NCI-H748 treated with DMSO at 0.1 percent for 48 hours (cell line): Measurements from ENCODE around the gene TPSB2.
"Not testable (repeated sequence)": the region's sequence is repeated elsewhere in the genome, so short reads cannot be mapped to it uniquely, and the experiment has no call there.

Experiments used
- DNase-seq: peaks from one replicate; lab custom pipeline; 2025; lab: John Stamatoyannopoulos, UW

TPSB2 gene

DNA sequence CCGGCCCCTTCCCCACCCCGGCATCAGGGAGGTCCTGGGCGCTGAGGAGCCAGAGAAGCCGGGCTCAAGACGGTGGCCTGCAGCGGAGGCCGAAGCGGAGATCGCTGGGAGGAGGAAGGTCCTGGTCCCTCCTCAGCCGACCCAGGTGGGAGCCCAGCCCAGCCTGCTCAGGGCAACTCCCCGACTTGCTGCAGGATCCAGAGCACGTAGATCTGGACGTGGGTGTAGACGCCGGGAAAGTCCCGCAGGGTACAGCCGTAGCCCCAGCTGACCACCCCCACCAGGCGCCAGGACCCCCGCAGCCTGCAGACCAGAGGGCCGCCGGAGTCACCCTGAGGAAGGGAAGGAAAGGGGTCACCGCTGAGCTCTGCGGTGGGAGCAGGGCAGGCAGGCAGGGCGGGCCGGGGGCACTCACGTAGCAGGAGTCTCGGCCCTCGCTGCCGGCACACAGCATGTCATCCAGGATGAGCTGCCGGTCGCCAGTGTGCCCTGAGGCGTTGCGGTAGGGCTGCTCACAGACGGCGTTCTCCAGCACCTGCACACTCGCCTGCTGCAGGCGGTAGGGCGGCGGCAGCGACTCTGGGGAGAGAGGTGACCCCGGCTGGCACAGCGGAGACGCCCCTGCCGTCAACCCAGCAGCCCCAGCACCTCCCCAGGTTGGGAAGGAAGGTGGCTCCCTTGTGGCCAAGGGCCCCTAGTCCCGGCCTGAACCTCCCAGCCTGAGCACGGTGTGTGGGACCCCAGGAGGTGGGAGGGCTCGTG is 31.3 kb upstream of the TPSB2 start:
- DNase-seq: no peak

DNA sequence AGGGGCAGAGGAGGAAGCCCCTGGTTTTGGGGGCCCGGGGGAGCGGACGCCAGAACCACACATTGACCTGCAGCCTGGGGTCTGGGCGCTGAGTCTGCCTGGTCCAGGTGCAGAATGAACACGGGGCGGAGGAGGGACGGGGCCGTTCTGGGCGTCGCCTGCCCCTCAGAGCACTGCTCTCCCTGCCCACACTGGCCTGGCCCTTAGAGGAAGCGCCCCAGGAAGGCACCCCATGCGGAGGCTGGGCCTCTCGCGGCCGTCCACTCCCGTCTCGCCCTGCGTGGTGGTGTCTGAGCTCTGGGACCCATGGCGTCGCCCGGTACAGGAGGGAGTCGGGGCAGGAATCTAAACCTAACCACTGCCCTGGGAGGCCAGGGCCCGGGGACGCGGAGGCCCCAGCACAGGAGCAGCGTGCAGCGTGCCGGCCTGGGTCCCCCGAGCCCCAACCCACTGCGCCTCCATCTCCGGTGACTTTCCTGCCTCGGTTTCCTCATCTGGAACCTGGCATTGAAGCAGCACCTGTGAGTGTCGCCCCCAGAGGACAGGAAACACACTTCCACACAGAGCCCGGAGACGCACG is 30.2 kb upstream of the TPSB2 start:
- DNase-seq: no peak

DNA sequence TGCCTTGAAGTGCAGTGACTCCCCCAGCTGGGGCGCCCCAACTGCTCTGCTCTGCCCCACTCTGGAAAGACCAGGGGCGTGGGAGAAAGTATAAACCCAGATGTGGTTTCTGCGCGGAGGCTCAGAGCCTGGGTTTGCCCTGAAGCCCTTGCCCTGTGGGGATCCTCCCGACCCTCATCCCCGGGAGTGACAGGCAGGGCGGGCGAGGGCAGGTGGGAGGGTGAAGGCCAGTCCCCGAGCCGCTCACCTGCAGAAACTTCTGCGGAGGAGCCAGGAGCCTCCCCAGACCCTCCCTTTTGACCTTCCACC is 29.7 kb upstream of the TPSB2 start:
- no peak for DNase-seq

DNA sequence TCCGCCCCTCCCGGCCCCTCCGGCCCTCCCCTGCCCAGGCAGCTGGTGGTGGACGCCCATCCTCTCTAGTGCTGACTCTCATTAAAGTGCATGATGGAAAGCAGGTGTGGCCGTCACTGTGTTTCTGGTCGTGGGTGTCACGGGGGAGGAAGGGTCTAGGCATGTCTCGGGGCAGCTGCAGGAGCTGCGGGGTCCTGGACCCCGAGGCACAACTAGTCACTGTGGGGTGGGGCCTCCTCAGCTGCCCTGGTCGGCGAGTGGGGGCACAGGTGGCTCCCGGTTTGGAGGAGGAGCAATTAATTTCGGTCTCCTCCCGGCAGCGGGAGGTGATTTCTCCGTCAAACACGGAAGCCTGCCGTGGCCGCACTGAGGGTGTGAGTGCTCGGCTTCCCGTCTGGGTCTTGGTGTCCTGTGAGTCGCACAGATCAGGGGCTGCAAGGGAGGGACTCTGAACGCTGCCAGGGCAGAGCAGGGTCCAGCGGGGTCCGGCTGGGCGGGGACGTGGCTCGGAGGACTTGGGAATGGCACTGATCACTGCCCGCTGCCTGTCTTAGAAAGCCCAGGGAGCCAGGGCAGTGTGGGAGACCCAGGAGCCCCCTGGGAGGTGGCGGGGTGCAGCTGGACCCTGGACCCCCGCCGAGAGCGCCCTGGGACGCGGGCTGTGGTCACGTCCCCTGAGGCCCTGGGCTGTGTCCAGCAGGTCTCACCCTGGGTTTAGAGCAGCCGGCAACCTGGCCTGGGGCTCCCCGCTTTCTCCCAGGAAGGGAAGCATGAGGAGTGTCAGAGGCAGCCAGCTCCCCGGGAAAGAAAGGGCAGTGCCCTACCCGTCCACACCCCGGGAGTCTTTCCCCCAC is 29.1 kb upstream of the TPSB2 start:
- no peak for DNase-seq

DNA sequence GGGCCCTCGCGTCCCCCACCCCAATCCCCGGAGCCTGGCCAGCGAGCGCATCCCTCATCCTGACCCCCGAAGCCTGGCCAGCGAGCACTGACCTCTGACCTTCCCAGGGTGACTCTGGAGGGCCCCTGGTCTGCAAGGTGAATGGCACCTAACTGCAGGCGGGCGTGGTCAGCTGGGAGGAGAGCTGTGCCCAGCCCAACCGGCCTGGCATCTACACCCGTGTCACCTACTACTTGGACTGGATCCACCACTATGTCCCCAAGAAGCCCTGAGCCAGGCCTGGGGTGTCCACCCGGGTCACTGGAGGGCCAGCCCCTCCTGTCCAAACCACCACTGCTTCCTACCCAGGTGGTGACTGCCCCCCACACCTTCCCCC is 28.2 kb upstream of the TPSB2 start:
- no peak for DNase-seq

DNA sequence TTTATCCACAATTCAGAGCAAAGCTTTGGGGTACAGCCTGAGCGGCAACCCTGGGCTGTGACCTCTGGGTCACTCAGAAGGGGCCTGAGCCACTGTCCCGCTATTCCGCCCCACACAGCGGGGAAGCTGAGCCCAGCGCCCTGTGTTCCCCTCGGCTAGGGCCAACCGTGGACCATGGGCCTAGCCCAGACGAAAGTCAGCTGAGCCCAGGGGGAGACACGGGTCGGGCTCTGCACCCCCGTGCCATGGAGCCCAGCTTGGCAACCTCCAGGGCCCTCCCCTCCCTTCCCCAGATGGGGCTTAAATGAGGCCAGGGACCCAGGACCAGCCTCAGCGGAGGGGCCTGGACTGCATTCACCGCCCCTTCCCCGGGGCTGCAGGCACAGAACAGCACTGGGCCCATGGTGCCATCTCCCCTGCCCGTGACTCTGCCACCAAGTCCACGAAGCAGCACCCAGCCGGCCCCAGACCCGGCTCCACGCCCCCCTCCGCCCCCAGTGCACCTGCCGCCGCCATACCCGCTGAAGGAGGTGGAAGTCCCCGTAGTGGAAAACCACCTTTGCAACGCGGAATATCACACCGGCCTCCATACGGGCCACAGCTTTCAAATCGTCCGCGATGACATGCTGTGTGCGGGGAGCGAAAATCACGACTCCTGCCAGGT is 27.7 kb upstream of the TPSB2 start:
- no peak for DNase-seq

DNA sequence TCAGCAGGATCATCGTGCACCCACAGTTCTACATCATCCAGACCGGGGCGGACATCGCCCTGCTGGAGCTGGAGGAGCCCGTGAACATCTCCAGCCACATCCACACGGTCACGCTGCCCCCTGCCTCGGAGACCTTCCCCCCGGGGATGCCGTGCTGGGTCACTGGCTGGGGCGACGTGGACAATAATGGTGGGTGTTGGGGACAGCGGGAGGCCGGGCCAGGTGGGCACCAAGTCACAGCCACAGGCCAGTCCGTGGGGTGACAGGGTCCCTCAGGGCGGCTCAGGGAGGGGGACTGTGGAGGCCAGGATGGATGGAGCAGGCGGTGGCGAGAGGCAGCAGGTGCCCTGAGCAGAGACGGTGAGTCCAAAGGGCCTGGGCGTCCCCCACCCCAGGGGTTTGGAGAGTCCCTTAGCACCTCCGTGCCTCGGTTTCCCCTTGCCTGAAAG is 26.9 kb upstream of the TPSB2 start:
- no peak for DNase-seq

DNA sequence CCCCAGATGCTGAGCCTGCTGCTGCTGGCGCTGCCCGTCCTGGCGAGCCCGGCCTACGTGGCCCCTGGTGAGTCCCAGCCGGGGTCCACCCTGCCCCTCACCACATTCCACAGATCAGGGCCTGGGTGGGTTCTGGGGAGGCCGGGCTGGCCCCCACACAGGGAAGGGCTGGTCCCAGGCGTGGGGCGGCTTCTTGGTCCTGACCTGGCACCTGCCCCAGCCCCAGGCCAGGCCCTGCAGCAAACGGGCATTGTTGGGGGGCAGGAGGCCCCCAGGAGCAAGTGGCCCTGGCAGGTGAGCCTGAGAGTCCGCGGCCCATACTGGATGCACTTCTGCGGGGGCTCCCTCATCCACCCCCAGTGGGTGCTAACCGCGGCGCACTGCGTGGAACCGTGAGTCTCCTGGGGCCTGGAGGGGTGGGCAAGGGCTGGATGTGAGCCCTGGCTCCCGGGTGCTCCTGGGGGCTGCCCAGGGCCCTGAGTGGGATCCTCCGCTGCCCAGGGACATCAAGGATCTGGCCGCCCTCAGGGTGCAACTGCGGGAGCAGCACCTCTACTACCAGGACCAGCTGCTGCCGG is 26.4 kb upstream of the TPSB2 start:
- DNase-seq: not testable (repeated sequence)

DNA sequence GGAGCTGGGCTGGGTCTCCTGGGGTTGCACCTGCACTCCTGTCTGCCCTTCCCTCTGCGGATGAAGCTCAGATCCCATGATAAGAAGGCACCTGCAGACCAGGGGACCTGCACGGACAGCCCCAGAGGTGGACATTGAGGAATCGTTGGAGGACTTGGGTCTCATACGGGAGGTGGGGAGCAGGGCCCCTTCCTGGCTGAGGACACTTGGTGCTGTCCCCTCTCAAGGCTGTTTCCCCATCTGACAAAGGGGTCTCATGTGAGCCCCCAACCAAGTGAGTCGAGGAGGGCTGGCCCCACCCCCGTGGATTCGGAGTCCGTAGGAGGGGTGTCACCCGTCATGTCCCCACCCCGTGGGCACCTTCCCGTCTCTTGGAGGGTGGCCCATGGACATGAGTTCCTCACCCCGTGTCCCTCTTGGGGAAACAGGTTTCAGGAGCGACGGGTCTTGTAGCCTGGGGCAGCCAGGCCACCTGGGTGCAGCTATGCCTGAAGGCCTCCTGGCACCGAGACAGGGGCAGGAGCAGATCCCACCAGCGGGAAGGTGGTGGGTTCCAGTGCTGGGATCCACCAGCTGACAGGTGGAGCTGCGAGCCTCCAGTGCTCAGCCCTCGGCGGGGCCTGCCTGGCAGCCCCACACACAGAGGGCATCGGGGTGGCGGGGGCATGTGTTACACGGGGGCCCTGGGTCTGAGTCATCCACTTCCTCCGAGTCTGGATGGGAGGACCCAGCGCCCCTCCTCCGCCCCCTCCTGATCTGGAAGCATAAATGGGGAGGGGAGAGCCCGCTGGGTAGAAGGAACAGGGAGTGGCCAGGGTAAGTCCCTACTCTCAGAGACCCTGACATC is 25.5 kb upstream of the TPSB2 start, which contains the start of gene TPSD1:
TPSD1 (plus strand) TSS at position 794 of the 847 bp plus-strand sequence. CDS start 212 bp downstream, outside the sequence.
- not testable (repeated sequence) for DNase-seq

DNA sequence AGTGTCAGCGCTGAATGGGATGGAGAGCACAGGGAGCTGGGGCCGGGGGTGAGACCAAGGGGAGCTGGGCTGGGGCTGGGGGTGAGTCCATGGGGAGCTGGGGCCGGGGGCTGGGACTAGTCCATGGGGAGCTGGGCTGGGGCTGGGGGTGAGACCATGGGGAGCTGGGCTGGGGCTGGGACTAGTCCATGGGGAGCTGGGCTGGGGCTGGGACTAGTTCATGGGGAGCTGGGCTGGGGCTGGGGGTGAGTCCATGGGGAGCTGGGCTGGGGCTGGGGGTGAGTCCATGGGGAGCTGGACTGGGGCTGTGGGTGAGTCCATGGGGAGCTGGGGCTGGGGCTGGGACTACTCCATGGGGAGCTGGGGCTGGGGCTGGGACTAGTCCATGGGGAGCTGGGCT is 24.8 kb upstream of the TPSB2 start:
- DNase-seq: not testable (repeated sequence)

DNA sequence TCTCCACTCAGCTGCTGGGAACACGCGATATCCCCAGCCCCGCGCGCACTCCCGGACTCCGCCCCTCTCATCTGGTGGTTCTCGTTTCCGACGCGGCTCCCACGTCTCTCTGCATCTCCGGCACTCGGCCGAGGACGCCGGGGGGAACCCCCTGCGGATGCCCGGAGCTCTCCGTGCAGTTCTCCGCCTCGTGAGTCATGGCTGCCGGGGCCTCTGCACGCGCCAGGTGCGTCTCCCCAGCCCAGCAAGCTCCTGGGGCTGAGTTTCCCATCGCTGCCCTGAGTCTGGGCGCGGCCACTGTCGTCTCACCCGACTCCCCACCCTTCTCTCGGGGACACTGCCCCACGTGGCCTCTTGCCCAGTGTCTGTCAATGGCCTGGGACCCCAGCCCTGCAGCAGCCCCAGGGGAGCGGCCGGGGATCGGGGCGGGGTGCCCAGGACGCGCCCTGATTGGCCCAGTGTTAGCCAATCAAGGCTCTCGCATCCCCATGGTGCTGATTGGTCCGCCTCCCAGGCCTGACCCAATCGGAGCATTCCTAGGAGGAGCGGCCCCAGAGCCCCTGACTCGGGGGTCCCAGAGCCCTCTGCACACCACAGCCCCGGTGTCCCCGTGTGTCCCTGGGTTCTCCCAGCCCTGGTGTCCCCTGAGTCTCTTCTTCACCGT is 23.8 kb upstream of the TPSB2 start:
- DNase-seq: not testable (repeated sequence)

DNA sequence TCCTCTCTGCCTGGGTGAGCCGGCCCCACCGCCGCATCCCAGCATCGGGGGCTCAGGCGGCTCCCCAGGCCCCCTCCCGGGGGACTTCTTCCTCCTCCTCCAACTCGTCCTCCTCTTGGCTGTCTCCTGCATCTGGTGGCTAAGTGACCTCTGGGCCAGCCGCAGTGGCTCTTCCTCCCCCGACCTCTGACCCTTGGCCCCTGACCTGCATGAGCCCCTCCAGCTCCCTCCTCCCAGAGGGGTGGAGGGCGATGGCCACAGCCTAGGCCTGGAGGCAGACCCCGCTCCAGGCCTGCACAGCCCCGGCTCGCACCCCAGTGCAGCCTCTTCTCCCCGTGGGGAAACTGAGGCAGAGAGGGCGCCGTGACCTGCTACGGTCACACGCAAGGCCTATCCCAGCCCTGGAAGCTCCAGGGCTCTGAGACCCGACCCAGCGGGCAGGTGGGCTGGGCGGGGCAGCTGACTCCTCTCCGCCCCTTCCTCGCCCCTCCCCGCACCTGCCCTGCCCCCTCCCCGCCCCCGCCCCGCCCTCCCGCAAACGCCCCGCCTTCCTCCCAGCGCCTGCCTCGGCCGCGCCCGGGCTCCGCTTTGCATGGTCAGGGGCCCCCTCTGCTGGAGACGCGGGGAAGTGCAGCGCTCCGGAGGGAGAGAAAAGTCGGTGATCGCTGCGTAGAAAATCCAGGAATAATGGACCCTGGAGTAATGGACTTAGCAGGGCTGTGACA is 19.2 kb upstream of the TPSB2 start:
- DNase-seq: not testable (repeated sequence)

DNA sequence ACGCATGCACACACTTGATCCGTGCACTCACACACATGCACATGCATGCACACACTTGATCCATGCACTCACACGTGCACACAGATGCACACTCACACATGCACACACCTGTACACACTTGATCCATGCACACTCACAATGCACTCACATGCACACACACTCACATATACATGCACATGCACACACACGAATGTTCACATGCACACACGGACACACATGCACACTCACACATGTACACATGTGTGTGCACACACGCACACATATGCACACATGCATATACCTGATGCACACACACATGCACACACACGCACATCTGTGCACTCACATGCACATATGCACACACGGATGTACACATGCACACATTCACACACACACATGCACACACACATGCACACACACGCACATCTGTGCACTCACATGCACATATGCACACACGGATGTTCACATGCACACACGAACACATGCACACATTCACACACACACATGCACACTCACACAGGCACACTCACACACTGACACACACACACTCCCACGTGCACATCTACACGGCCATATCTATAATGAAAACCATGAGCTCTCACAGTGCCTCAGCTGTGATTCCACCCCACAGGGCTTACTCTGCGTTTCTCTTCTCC is 18.0 kb upstream of the TPSB2 start:
- DNase-seq: not testable (repeated sequence)

DNA sequence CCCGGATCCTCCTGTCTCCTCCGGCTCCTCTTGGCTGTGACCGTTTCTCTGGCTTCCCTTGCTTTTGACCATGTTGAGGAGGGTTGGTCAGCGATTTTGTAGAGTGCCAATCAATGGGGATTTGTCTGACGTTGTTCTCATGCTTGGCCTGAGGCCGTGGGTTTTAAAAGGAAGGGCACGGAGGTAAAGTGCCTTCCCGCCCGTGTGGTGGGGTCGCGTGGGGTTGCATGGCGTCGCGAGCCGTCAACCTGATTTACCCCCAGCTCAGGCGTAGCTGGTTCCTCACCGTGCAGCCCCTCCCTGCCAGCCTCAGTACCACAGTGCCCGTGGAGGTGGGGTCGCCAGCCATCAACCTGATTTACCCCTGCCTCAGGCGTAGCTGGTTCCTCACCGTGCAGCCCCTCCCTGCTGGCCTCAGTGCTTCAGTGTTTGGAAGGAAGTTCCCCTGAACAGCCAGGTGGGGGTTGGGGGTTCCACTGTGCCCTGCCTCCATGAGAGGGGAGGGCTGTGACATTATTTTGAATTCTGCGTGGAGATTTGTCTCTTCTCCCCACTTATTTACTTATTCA is 15.6 kb upstream of the TPSB2 start:
- no peak for DNase-seq

DNA sequence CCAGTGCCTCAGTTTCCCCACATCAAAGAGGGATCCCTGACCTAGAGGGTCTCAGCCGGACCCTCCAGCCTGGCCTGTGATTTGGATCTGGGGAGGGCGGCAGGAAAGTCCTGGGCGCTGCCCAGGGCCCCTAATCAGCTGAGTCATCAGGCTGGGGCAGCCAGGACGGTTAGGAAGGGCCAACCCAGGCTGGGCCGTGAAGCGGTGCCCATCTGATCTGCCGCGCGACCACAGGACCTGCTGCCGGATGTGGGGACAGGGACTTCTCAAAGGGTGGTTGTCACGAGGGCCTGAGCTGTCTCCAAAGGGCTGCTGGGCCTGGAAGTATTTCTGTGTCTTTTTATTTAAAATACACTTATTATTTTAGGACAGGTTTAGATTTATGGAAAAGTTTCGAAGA is 14.9 kb upstream of the TPSB2 start:
- DNase-seq: no peak

DNA sequence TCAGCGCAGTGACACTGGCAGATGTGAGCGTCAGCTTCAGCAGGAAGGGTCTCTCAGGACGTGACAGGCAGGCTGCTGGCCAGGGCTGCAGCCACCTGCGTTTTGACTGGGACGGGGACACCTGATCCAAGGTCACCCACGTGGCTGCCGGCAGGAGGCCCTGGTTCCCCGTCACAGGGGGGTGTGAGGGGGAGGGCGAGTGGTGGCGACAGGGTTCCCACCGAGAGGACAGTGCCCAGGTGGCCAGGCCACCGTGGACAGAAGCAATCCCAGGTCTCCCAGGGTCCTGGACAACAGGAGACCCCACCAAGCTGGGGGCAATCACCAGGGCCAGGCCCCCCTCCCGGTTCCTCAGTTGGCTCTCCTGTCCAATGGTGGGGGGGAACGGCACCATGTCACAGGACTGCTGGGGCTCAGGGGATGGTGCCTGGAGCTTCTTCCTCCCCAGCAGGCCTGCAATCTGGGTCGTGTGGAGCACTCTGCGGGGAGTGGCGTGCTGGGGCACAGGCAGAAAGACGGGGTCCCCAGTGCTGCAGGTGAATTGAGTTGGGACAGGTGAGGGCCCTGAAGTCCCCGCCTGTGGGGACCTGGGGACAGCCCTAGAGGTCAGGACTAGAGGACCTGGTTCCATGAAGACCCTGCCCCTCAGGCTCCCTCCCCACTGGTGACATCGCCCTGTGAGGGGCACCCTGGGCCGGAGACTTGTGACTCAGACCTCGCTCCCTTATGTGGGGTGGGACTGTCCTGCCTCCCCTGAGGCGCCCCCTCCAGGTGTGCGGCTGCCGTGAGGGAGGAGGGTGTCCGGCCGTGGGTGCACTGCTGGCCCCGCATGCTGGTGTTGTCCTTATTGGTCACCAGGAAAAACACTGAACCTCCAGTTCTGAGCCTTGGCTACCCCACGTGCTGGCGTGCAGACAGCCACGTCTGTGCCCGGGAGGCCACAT is 14.2 kb upstream of the TPSB2 start:
- DNase-seq: not testable (repeated sequence)

DNA sequence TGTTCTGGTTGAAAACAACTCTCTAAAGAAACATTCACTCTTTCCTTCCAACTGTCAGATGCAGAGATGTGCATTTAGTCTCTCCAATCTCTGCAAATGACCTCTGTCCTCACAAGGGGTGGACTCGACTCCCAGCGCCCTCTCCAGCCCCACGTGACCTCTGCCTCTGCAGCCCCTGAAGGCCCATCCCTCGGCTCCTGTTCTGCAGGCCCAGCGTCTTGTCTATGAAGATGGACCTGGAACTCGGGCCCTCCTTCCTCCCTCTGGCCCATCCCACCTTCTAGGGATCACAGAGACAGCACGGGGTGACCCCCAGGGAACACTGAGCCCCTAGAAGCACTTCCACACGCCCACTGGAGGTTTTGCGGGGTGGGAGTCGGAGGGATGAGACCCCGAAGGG is 13.4 kb upstream of the TPSB2 start:
- DNase-seq: not testable (repeated sequence)

DNA sequence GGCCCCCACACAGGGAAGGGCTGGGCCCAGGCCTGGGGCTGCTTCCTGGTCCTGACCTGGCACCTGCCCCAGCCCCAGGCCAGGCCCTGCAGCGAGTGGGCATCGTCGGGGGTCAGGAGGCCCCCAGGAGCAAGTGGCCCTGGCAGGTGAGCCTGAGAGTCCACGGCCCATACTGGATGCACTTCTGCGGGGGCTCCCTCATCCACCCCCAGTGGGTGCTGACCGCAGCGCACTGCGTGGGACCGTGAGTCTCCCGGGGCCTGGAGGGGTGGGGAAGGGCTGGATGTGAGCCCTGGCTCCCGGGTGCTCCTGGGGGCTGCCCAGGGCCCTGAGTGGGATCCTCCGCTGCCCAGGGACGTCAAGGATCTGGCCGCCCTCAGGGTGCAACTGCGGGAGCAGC is 11.1 kb upstream of the TPSB2 start:
- not testable (repeated sequence) for DNase-seq
